Measurements from ENCODE around the gene CILP.

The CILP gene

DNA sequence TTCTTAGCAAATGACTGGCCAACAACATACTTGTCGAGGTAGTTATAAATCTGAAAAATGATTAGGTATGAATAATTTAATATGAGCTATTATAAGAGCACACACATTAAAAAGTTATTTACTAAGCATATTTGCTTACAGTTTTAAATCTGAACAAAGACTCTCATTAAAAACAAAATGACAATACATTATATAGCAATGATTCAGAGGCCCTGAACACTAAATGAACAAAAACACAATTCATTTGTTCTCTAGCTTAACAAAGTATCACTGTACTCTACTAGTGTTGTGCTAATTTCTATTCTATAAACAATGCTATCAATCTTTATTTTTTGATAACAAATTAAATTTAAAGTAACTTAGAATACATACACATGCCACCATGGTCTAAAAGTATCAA is 47.1 kb downstream of the CILP start:
- H3K27ac ChIP-seq = no peak overlapping the region
- ChIA-PET CTCF (no interaction called here), POLR2A (ENCODE audit: low non-redundant PET) (no interaction called here)
- no peak for DNase-seq (ENCODE audit: low spot score)
- TF ChIP-seq, protein P1, sequence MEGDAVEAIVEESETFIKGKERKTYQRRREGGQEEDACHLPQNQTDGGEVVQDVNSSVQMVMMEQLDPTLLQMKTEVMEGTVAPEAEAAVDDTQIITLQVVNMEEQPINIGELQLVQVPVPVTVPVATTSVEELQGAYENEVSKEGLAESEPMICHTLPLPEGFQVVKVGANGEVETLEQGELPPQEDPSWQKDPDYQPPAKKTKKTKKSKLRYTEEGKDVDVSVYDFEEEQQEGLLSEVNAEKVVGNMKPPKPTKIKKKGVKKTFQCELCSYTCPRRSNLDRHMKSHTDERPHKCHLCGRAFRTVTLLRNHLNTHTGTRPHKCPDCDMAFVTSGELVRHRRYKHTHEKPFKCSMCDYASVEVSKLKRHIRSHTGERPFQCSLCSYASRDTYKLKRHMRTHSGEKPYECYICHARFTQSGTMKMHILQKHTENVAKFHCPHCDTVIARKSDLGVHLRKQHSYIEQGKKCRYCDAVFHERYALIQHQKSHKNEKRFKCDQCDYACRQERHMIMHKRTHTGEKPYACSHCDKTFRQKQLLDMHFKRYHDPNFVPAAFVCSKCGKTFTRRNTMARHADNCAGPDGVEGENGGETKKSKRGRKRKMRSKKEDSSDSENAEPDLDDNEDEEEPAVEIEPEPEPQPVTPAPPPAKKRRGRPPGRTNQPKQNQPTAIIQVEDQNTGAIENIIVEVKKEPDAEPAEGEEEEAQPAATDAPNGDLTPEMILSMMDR (conservative IDR thresholded peaks at IDR 0.05; ENCODE audit: low read depth) = no peak

DNA sequence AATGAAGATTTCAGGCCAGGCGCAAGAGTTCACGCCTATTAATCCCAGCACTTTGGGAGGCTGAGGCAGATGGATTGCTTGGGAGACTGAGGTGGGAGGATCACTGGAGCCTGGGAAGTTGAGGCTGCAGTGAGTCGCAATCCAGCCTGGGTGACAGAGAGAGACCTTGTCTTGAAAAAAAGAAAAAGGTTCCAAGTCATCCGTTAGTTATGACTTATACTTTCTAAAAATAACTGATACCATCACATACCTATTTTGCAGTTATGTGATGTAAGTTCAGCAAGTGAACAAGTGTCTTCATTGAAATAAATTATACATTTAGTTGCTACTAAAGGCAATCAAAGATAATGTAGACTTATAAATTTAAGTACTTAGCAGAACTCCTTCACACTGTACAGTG is 48.2 kb downstream of the CILP start:
- TF ChIP-seq, protein P1 (conservative IDR thresholded peaks at IDR 0.05; ENCODE audit: low read depth) = no peak

DNA sequence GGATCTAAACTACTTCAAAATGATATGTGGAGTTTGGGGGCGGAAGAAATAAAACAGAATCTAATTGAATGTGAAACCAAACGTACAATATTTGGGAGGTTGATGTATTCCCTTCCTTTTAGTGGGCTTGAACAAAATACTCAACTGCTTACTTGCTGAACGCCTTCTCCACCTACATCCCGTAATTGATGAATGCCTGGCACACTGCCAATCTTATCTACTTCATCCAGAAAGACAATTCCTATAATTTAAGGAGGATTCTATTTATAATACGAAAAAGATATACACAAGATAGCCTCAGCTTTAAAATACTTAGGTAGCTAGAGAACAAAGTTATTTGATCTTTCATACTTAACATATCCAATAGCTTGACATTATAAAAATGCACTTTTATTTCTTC is 54.6 kb downstream of the CILP start:
- CTCF ChIA-PET = no interaction called here
- TF ChIP-seq, protein P1 (conservative IDR thresholded peaks at IDR 0.05; ENCODE audit: low read depth) = no peak
- POLR2A ChIA-PET (ENCODE audit: low non-redundant PET) = no interaction called here
- H3K27ac ChIP-seq = no peak overlapping the region
- no peak for DNase-seq (ENCODE audit: low spot score)

More for the DNA sequence above, 48.2 kb downstream of the CILP start:
- ChIA-PET POLR2A (ENCODE audit: low non-redundant PET) (no interaction called here), CTCF (no interaction called here)
- no peak overlapping the region for H3K27ac ChIP-seq
- no peak for DNase-seq (ENCODE audit: low spot score)

DNA sequence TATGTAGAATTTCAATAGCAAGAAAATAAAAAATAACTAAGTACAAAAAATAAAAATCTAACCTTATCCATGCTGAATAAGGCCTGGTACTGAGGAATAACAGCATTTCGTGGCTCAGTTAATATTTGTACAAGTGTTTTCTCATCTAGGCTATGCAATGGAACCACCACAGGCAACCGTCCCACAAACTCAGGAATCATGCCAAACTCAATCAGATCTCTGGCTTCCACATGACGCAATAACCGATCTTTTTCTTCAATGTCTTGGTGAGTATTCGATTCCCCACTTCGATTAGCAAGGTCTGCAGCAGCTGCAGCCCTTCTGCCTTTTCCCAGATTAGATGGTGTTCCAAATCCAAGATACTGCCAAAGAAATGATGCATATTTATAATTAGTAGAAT is 56.6 kb downstream of the CILP start:
- TF ChIP-seq, protein P1 (conservative IDR thresholded peaks at IDR 0.05; ENCODE audit: low read depth) = no peak
- no peak for DNase-seq (ENCODE audit: low spot score)
- ChIA-PET POLR2A (ENCODE audit: low non-redundant PET) (no interaction called here), CTCF (no interaction called here)
- H3K27ac ChIP-seq = no peak overlapping the region

DNA sequence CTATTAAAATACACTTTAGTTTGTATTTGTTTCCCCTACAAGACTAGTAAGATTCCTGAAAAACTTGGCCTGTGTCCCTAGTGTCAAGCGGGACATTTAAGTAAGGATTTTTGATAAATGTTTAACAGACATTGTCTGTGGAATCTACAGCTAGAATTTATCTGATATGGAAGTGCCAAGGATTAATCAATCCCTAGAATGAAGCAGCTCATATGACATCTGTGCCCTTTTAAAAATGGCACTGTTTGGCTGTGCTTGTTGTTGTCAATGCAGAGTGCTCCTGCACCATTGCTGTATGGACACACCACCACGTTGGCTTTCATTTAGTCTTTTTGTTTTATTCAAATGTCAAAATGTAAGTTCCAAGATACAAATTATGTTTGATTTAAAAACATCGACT is 63.4 kb downstream of the CILP start:
- ChIA-PET CTCF (interaction anchor here (0.6 kb wide), 1 partner anchor 190 kb away, joined by 3 read pairs; no protein-coding TSS in a partner anchor), POLR2A (ENCODE audit: low non-redundant PET) (no interaction called here)
- H3K27ac ChIP-seq = no peak overlapping the region
- TF ChIP-seq, protein P1 (conservative IDR thresholded peaks at IDR 0.05; ENCODE audit: low read depth) = no peak
- no peak for DNase-seq (ENCODE audit: low spot score)

DNA sequence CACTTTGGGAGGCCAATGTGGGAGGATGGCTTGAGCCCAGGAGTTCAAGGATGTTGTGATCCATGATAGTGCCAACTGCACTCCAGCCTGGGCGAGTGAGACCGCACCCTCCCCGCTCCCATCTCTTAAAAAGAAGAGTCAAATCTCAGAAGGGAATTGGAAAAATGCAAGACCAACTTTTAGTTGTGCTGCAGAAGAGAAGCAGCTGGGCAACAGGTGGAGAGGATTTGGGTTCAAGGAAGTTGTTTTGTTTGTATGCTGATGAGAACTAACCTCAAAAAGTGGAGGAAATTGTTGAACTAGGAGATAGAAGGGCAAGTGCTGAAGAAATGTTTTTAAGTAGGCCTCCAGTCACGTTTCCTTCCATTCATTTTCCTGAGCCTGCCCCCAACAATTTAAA is 64.8 kb downstream of the CILP start:
- ChIA-PET POLR2A (ENCODE audit: low non-redundant PET) (no interaction called here), CTCF (interaction anchor here (0.6 kb wide), 1 partner anchor 63 kb away, joined by 3 read pairs; no protein-coding TSS in a partner anchor)
- TF ChIP-seq, protein P1 (conservative IDR thresholded peaks at IDR 0.05; ENCODE audit: low read depth) = no peak
- no peak overlapping the region for H3K27ac ChIP-seq
- no peak for DNase-seq (ENCODE audit: low spot score)

Measured in RWPE1 (cell line).